G401 (cell line): ENCODE results near the gene FAM83G. TPM values are rescaled to one million over a fixed set of nuclear protein-coding genes. Genes with fewer than 3 reads are reported as not detected.
A peak's percentile ranks its signal among the peaks of the same experiment; 100 is the strongest.

Source experiments
- DNase-seq: peaks from one replicate; pipeline ENCODE4 v3.0.0-alpha.2; 2015; ENCODE audit warnings: low spot score
- in situ Hi-C: cut with HindIII; loops from 2 replicates; pipeline ENCODE4 v1.10.0; 2016; ENCODE audit warnings: low sequenced_read_pairs, mixed read lengths
- total RNA-seq: library from RNA; depleted of rRNA; stranded (reverse); fragments of >200 nt; shearing (Covaris generic); gene quantifications from 2 replicates; pipeline ENCODE4 v1.2.3, GENCODE V29; 2014

The FAM83G gene
- total RNA-seq, 1 experiment from 2014 or later = 10.2 TPM

DNA sequence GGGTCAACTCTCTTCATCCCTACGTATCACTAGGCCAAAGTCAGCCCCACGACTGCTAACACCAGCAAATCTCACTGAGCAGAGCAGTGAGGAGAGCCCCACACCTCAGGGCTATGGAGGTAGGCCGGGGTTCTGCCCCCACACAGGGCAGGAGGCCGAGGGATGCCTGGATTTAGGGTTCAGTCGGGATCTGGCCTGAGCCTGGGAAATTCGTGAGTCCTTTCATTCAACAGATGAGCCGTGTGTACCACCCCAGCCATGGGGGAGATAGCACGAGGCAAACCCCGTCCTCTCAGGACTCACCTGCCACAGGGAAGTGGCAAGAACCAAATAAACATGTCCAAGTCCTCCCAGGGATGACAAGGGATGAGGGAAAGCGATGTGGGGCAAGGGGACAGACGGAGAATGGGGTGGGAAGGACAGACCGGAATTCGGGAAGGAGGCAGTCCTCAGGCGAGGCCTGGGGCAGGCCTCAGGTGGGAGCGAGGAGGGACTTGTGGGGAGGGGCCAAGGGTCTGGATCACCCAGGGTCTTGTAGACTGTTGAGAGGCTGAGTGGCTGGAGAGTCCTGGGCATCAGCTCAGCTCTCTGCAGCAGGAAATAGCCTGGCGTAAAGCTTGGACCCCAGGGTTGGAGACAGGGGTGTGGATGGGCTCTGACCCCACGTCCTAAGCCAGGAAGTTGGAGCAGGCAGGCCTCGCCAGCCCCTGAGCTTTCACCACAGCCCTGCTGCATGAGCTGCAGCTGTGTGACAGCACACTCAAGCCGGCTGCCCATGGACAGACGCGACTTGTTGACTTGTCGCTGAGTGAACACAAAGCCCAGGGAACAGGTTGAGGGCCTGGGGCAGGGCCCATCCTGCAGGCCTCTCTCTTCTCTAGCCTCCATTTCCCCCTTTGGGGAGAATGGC lies 7.9 kb upstream of the FAM83G start:
- DNase-seq = no peak
- in situ Hi-C loops = no loop called here

DNA sequence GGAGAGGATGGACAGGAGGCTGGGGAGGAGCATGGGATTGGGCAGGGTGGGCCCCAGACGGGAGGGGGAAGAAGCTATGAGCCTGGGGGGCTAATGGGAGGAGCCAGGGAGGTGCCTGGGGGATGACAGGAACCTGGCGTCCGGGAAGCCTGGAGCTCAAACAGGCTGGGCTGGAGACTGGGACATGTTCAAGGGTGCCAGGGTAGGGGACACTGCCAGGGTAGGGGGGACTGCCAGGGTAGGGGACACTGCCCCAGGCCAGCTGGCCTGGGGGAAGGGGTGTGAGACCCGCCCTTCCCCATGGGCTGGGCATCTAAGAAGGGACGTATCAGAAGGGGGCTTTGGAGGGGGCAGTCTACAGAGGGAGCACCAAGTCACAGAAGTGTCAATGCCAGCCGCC lies 7.0 kb upstream of the FAM83G start:
- in situ Hi-C loops = no loop called here
- no peak for DNase-seq

DNA sequence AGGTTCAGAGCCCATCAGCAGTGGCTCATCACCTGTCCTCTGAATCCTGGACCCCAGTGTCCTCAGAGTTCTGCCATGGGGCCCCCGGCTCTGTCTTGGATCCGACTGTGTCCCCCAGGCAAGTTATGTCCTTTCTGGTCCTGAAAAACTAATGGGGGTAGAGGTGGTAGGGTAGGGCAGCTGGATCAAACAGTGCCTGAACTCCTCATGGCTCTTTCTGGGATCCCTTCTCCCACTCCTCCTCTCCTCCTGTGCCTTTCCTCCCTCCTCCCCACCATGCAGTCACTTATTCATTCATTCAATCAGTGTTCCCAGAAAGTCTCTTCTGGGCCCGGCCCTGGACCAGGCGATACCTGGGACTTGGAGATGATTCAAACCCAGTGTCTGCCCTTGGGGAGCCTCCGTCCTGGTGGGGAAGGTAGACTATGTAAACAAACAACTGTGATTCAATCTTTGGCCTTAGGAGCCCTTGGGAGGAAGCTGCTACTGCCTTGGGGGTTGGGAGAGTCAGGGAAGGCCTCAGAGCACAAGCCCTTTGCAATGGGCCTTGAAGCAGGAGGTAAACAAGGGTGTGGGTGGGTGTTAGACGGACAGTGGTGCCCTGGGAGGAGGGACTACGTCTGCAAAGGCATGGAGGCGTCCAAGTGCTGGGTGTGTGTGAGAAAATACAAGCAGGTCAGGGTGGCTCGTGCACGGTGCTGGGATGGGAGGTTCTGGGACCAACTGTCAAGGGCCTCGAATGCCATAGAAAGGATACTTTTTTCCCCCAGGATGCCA lies 6.4 kb upstream of the FAM83G start:
- DNase-seq = no peak
- in situ Hi-C loops = no loop called here

DNA sequence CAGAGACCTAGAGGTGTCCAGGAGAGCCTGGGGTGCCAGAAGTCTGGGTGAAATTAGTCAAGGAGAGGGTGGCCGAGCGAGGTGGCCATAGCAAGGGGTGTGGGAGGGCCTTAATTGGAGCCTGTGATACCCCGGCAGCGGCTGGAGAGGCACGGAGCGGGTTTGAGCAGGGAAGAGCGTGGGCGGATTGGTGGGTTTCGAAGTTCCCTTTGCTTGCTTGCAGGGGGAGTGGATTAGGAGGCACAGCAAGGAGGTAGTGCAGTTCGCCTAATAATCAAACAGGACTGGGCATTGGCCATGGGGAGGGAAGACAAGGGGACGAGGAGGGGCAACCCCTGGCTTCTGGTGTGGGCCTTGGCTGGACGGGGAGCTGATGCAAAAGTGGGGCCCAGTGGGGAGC lies 5.4 kb upstream of the FAM83G start:
- DNase-seq = no peak
- in situ Hi-C loops = no loop called here

DNA sequence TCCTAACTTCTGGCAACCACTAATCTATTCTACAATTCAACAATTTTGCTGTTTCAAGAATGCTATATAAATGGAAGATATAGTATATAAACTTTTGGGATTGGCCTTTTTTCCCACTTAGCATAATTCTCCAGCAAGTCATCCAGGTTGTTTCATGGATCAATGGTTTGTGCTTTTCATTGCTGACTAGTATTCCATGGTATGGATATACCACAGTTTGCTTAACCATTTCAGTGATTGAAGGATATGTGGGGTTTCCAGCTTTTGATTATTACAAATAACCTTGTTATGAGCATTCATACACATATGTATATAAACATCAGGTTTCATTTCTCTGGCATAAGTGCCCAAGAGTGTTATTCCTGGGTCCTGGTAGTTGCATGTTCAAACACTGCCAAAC lies 2.1 kb upstream of the FAM83G start:
- in situ Hi-C loops = no loop called here
- no peak for DNase-seq

DNA sequence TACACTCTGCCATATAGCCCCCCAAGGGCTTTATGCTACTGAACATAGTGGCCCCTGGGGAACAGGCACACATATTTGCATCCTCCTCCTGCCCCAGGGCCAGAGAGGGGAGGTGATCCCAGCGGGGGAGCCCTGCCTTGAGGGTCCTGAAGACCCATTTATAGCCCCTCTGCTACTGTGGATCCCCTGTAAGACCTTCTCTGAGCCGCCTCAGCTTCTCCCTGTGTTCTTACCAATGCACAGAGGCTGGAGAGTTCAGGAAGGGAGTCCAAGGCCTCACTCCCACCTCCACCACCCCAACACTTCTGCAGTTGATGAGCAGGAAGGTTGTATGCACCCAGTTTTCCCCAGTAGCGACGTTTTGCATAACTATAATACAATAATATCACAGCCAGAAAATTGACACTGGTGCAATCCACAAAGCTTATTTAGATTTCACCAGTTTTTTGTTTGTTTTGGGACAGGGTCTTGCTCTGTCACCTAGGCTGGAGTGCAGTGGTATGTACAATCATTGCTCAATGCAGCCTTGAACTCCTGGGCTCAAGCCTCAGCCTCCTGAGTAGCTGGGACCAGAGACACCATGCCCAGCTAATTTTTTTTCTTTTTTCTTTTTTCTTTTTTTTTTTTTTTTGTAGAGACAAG lies 1.3 kb upstream of the FAM83G start:
- no peak for DNase-seq
- in situ Hi-C loops = no loop called here

DNA sequence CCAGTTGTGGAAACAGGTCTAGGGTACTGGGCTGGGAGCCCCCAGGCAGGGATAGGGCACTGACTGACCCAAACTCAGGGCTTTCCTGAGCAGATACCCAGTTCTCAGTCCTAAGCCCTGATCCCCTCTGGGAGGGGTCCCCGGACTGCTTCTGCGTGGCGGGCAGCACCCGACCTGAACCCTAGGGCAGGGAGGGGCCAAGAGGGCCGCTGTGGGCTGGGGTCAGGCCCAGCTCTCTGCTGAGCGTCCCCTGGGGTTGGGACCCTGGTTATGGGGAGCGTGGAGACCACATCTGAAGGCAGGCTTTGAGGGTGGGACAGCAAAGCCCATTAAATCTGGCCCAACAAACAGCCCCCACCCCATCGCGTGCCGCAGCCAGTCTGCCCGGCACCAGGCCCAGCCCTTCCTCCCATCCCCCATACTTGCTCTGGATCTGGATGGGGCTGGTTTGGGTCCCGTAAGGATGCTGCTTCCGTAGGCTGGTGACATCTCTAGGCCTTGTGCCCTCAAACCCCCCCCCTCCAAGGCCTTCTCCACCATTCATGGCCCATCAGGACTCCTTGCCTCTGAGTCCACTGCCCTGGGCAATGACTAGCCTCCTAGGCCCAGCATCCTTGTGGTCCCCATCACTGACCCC lies 691 bp upstream of the FAM83G start:
- in situ Hi-C loops = no loop called here

DNA sequence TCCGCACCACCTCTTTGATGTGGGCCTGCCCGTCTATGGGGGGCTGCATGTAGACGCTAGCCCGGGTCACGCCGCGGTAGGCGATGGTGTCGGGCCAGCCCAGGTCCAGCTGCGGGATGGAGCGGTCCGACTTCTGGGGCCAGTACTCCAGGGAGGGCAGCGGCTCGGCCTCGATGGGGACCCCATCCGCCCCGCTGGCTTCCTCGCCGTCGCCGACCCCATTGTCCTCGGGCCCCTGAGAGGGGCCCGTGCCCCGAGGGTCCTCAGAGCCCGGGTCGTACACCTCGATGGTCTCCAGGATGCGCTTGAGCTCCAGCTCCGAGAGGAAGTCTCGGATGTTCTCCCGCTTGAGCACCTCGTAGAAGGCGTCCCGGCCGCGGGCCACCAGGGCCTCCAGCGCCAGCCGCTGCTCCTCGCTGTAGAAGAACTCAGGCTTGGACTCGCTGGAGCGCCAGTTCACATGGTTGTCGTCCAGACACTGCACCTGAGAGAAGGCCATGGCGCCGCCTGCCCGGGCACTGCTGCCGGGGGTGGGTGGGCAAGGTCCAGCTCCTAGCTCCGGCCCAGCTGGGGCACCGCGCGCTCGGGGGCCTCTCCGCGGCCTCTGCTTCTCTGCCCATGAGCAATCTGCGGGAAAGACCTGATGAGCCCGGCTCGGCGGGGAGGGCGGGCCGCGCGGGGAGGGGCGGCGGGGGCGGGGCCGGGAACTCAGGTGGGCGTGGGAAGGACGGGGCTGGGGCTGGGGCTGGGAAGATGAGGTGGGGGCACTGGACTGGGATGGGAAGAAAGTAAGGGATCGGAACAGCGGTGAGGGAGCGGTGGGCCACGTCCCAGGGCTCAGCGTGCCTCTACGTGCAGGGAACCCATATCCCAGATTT lies 782 bp downstream of the FAM83G start:
- in situ Hi-C loops = no loop called here
- peak; percentile 22 for DNase-seq

More for the DNA sequence above, 691 bp upstream of the FAM83G start:
- DNase-seq = no peak

DNA sequence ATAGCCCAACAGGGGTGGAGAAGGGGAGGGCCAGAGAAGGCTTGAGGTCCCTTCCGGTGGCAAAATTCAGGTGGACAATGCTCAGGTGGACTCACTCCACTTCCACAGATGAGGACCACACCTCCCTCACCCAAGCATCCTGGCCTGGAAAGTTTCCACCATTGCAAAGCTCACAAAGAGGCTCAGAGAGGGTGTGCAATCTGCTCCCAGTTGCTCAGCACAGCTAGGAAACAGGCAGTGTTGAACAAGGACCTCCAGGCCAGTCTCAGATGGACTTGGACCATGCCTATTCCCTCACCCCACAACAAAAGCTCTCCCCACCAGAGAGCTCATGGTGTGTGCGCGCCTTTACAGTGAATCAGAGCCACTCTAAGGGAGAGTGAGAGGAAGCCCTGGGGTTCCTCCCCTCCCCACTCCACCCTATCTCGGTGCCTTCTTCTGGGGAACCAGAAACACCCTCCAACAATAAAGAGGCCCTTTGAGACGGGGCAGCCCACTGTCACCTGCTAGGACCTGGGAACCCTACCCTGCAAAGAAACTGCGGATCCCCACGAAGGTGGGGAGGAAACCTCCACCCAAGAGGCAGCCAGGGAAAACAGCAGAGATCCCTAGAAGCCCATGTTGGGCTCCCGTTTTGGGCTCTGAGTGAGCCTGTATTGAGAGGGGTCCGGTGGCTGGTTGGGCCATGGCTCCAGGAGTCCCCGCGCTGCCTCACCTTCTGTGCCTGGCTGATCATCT lies 1.6 kb downstream of the FAM83G start:
- DNase-seq = no peak
- in situ Hi-C loops = no loop called here

DNA sequence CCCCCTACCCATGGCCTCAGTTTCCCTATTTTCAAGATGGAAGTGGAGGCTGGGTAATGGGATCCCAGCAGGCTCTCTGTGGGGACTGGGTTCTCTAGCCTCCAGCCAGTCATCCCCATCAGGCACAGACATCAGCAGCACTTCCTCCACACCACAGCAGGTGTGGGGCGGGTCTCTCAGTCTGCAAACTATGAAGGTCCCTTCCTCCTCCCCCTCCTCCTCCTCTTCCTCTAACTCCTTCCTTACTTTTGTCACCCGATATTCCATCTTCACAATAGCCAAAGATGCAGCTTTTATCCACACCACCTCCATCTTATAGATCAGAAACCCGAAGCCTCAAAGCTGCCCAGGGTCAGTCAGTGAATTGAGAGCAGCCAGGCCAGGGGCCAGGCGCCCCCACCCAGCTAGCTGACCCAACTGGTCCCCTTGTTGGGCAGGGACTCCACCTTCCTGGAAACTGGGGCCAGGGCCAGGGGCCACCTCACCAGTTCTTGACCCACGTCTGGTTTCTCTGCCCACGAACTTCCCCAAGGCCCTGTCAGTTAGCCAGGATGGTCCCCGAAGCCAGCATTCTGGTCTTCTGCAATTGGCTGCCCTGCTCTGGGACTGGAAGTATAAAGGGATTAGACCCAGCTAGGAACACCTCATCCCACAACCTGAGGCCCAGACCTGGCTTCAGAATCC lies 2.5 kb downstream of the FAM83G start:
- in situ Hi-C loops = no loop called here
- DNase-seq = no peak

DNA sequence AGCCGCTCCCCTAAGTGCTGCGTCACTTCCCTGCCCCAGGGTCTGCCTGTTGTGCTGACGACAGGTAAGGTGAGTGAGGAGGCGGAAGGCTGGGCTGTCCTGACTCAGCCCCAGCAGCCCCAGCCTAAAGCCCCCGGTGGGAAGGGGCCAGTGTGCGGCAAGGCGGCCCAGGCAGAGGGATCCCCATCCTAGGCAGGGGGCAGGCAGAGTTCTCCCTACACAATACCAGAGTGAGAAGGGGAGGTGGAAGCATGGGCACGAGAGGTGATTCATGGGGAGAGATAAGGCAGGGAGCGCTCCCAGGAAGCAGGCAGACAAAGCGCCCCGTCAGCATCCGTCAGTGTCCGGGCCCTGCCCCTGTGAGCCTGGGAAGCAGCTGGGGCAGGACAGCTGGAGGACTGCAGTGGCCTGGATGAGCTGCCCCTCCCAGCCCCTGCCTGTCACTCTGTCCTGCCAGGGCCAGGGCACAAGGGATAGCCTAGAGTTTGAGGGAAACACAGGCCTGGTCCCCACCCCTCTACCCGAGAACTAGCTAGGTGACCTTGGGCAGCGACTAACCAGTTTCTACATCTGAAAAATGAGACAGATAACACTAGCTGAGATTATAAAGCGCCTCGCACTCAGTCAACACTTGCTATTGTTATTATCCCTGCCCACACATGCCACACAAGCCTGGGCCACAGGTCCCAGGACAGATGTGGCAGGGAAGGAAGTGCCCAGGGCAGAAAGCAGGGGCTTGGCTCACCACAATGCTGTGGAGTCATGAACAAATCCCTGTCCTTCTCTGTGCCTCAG lies 3.8 kb downstream of the FAM83G start:
- DNase-seq = no peak
- in situ Hi-C loops = no loop called here

DNA sequence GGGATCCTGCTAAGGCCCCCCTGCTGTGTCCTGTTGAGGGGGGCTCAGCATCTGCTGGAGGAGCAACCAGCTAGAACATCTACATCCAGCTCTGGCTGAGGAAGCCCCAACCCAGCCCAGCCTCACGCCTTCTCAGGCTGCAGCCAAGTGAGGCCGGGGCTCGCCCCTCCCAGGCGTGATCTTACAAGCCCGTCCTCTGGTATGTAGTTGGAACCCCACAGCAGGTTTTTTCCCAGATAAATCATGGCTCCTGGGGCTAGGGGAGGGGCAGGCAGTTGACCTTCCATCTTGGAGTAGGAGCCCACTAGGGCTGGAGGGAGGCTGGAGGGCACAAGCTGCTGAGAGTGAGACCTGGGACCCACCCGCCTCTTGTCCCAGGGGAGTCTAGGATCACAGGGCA lies 4.7 kb downstream of the FAM83G start:
- DNase-seq = no peak
- in situ Hi-C loops = no loop called here

DNA sequence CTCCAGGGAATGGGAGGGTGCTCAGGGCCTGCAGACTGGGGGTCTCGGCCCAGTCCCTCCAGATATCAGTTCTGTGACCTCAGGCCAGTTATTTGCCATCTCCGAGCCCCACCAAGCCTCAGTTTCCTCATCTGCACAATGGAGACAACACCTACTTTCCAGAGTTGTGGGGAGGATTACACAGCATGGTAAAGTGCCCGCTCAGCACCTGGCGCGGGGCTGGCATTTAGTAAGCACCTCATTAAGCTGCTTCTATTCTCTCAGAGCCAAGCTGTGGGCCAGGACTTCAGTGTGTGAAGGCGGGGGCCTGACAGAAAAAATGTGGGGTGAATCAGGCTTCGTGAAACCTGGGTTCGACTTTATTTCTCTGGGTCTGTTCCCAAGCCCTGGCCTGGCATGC lies 5.2 kb downstream of the FAM83G start:
- DNase-seq = no peak
- in situ Hi-C loops = no loop called here

DNA sequence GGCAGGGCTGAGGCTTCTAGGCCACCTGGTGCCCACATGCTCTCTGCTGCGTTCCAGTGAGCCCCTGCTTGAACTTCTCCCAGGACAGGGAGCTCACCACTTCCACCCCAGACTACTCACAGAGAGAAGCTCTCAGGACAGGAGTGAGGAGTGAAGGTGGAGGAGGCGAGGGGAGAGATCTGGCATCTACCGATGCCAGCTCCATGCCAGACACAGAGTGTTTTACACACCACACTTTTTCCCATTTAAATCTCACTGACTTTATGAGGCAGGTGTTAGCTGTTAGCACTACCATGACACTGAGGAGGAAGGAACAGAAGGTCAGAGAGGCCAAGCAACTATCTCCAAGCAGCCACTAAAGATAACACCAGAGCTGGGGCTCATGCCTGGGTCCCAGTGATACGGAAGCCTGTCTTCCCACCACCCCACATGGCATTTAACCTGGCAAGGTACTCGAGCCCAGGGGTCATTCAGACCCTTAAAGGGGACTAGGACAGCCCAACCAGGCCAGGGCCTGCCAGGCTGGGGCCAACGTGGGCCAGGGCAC lies 6.8 kb downstream of the FAM83G start:
- DNase-seq = no peak
- in situ Hi-C loops = no loop called here

DNA sequence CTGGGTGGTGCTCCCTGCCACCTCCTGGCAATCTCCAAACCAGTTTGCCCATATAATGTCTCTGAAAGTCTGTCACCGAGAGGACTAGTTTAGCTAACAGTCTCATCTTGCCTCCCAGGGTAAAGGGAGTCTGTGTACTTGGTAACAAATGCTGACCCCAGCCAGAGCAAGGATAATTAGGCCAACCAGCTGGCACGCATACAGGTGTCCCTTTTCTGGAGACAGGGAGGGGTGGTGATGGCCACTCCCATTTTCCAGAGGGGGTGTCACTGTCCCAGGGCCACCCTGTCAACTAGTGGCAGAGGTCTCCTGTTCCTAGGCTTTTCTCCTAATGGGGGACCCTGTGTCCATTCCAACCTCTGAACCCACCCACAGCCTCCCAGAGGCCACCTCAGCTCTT lies 8.1 kb downstream of the FAM83G start:
- DNase-seq = no peak
- in situ Hi-C loops = no loop called here

DNA sequence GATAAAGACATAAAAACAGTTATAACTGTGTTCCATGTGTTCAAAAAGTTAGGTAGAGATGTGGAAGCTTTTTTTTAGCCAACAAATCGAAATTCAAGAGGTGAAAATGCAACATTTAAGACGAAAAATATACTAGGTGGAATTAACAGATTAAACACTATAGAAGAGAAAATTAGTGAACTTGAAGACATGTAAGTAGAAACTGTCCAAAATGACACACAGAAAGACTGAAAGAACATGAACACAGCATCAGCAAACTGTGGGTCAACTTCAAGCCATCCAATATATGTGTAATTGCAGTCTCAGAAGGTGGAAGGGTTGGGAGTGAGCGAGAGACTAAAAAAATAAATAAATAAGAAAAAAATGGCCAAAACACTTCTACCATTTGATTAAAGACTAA lies 9.3 kb downstream of the FAM83G start:
- in situ Hi-C loops = no loop called here
- DNase-seq = no peak

DNA sequence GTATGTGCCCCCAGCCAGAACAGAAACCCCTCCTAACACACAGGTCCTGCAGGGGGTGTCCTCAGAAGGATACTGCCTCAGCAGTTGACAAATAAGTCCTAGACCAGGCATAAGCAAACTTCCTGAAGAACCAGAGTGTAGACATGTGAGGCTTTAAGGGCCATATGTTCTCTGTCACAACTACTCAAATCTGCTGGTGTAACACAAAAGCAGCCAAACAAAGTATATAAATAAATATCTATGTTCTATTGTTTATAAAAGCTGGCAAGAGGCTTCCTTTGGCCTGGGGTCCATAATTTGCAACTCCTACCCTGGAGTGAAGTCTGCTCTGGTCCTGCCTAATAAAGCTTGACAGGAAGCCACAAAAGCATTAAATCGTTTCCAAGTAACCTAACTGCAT lies 9.9 kb downstream of the FAM83G start:
- no peak for DNase-seq
- in situ Hi-C loops = no loop called here
